ENCODE measurements around the gene TBC1D23. TPM values are rescaled to one million over a fixed set of nuclear protein-coding genes. Genes with fewer than 3 reads are reported as not detected.
"Not testable (repeated sequence)": the region's sequence is repeated elsewhere in the genome, so short reads cannot be mapped to it uniquely, and the experiment has no call there.

TBC1D23 gene
- polyA plus RNA-seq, 4 donors: 17.9 to 40.9 (median 36.0) TPM

- DNase-seq (no peak), FAIRE-seq (no peak)
- Histone ChIP-seq H3K9me3 (ENCODE audit: control insufficient read depth in 2 of 2, insufficient read depth in 1 of 2, low read depth in 1 of 2, low read length in 1 of 2) (no peaks in the 10 kb centered on the region), H3K4me3 (ENCODE audit: low read depth in 1 of 3, low read length in 3 of 3) (no peak overlapping the region), H3K27me3 (ENCODE audit: control insufficient read depth in 3 of 3, insufficient read depth in 3 of 3, low read length in 3 of 3) (no peaks in the 10 kb centered on the region), H3K27ac (ENCODE audit: low read depth in 1 of 3, low read length in 2 of 3) (no peak overlapping the region), H3K4me1 (ENCODE audit: control insufficient read depth in 3 of 3, insufficient read depth in 2 of 3, low read depth in 1 of 3, low read length in 2 of 3) (peaks cover 0 to 3% (median 0%) of the 10 kb centered on the region in 3 donors), H3K36me3 (ENCODE audit: control insufficient read depth in 3 of 3, insufficient read depth in 2 of 3, low read depth in 1 of 3, low read length in 3 of 3) (no peaks in the 10 kb centered on the region)
- WGBS, 3 donors: 61 to 72% (median 65%) methylated on average over 2 of the region's 2 CpGs
Observed at GRCh38 chr3:100269410-100270214, 8.8 kb downstream of the TBC1D23 start.

GRCh38 chr3:100270215-100270583 lies 9.4 kb downstream of the TBC1D23 start:
- Histone ChIP-seq H3K27me3 (ENCODE audit: control insufficient read depth in 3 of 3, insufficient read depth in 3 of 3, low read length in 3 of 3) (no peaks in the 10 kb centered on the region), H3K27ac (ENCODE audit: low read depth in 1 of 3, low read length in 2 of 3) (no peak overlapping the region), H3K4me3 (ENCODE audit: low read depth in 1 of 3, low read length in 3 of 3) (no peak overlapping the region), H3K36me3 (ENCODE audit: control insufficient read depth in 3 of 3, insufficient read depth in 2 of 3, low read depth in 1 of 3, low read length in 3 of 3) (no peaks in the 10 kb centered on the region), H3K9me3 (ENCODE audit: control insufficient read depth in 2 of 2, insufficient read depth in 1 of 2, low read depth in 1 of 2, low read length in 1 of 2) (no peaks in the 10 kb centered on the region), H3K4me1 (ENCODE audit: control insufficient read depth in 3 of 3, insufficient read depth in 2 of 3, low read depth in 1 of 3, low read length in 2 of 3) (peaks cover 0 to 3% (median 0%) of the 10 kb centered on the region in 3 donors)
- FAIRE-seq (no peak), DNase-seq (no peak)
- 80 to 92% (median 86%) methylated on average over 2 of the region's 2 CpGs for WGBS, 3 donors

- no peaks in the 10 kb centered on the region for H3K36me3 ChIP-seq (ENCODE audit: control insufficient read depth in 3 of 3, insufficient read depth in 2 of 3, low read depth in 1 of 3, low read length in 3 of 3)
- no peaks in the 10 kb centered on the region for H3K27me3 ChIP-seq (ENCODE audit: control insufficient read depth in 3 of 3, insufficient read depth in 3 of 3, low read length in 3 of 3)
- peaks cover 0 to 3% (median 2%) of the 10 kb centered on the region in 3 donors for H3K4me1 ChIP-seq (ENCODE audit: control insufficient read depth in 3 of 3, insufficient read depth in 2 of 3, low read depth in 1 of 3, low read length in 2 of 3)
- WGBS, 3 donors: 93 to 100% (median 95%) methylated on average over 1 of the region's 1 CpG
- no peak overlapping the region for H3K27ac ChIP-seq (ENCODE audit: low read depth in 1 of 3, low read length in 2 of 3)
- no peak overlapping the region for H3K4me3 ChIP-seq (ENCODE audit: low read depth in 1 of 3, low read length in 3 of 3)
- H3K9me3 ChIP-seq (ENCODE audit: control insufficient read depth in 2 of 2, insufficient read depth in 1 of 2, low read depth in 1 of 2, low read length in 1 of 2): no peaks in the 10 kb centered on the region
- FAIRE-seq (no peak), DNase-seq (no peak)
Observed at GRCh38 chr3:100271522-100271921, 10.7 kb downstream of the TBC1D23 start.

DNA sequence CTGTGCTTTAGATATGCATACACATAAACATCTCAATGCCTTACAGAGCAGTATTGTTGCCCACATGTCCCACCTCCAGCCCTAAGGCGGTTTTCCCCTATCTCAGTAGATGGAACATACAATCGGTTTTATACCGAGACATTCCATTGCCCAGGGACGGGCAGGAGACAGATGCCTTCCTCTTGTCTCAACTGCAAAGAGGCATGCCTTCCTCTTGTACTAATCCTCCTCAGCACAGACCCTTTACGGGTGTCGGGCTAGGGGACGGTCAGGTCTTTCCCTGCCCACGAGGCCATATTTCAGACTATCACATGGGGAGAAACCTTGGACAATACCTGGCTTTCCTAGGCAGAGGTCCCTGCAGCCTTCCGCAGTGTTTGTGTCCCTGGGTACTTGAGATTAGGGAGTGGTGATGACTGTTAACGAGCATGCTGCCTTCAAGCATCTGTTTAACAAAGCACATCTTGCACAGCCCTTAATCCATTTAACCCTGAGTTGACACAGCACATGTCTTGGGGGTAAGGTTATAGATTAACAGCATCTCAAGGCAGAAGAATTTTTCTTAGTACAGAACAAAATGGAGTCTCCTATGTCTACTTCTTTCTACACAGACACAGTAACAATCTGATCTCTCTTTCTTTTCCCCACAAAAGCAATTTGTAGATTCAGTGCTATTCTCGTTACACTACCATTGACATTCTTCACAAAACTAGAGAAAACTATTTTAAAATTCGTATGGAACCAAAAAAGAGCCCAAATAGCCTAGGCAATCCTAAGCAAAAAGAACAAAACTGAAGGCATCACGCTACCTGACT lies 12.2 kb downstream of the TBC1D23 start:
- not testable (repeated sequence) for H3K4me1 ChIP-seq (ENCODE audit: control insufficient read depth in 3 of 3, insufficient read depth in 2 of 3, low read depth in 1 of 3, low read length in 2 of 3); H3K27me3 ChIP-seq (ENCODE audit: control insufficient read depth in 3 of 3, insufficient read depth in 3 of 3, low read length in 3 of 3); H3K27ac ChIP-seq (ENCODE audit: low read depth in 1 of 3, low read length in 2 of 3); DNase-seq; H3K9me3 ChIP-seq (ENCODE audit: control insufficient read depth in 2 of 2, insufficient read depth in 1 of 2, low read depth in 1 of 2, low read length in 1 of 2); H3K4me3 ChIP-seq (ENCODE audit: low read depth in 1 of 3, low read length in 3 of 3); H3K36me3 ChIP-seq (ENCODE audit: control insufficient read depth in 3 of 3, insufficient read depth in 2 of 3, low read depth in 1 of 3, low read length in 3 of 3); FAIRE-seq
- WGBS, 3 donors: 81 to 91% (median 89%) methylated on average over 13 of the region's 13 CpGs

DNA sequence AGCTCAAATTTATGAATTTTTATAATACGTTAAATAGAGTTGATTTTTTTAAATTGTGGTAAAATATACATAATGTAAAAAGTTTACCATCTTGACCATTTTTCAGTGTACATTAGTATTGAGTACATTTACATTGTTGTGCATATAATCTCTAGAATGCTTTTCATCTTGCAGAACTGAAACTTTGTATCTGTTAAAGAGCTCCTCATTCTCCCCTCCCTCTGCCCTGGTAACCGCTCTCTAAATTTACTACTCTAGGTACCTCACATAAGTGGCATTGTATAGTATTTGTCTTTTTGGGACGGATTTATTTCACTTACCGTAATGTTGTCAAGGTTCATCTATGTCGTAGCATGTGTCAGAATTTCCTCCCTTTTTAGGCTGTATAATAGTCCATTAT lies 13.6 kb downstream of the TBC1D23 start:
- H3K36me3 ChIP-seq (ENCODE audit: control insufficient read depth in 3 of 3, insufficient read depth in 2 of 3, low read depth in 1 of 3, low read length in 3 of 3): no peaks in the 10 kb centered on the region
- 95 to 96% (median 96%) methylated on average over 5 of the region's 5 CpGs for WGBS, 3 donors
- H3K27ac ChIP-seq (ENCODE audit: low read depth in 1 of 3, low read length in 2 of 3): no peak overlapping the region
- H3K27me3 ChIP-seq (ENCODE audit: control insufficient read depth in 3 of 3, insufficient read depth in 3 of 3, low read length in 3 of 3): no peaks in the 10 kb centered on the region
- H3K9me3 ChIP-seq (ENCODE audit: control insufficient read depth in 2 of 2, insufficient read depth in 1 of 2, low read depth in 1 of 2, low read length in 1 of 2): no peaks in the 10 kb centered on the region
- DNase-seq (no peak), FAIRE-seq (no peak)
- peaks cover 0 to 3% (median 3%) of the 10 kb centered on the region in 3 donors for H3K4me1 ChIP-seq (ENCODE audit: control insufficient read depth in 3 of 3, insufficient read depth in 2 of 3, low read depth in 1 of 3, low read length in 2 of 3)
- H3K4me3 ChIP-seq (ENCODE audit: low read depth in 1 of 3, low read length in 3 of 3): no peak overlapping the region

DNA sequence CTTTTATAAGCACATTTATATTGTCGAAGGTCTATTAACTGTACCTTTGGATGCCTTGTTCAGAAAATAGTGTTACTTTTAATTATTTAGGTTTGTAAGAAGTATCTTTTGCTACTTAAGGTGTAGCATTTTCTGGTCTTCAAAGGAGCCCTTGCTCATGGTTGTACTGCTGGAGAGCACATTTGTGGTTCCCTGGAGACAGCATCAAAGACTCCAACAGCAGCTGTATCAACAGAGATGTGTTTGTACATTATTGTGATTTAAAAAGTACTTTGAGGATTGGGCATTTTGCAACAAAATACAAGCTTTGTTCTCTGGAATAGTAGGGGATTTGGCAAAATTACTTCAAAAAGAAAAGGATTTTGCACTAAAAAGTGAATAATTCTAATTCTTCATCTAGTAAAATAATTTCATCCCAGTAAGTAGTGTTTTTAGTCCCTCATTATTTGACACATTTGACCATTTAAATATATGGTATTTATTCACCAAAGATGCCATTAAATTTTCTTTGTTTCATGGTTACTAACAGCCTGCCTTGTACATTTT lies 16.5 kb downstream of the TBC1D23 start:
- Histone ChIP-seq H3K9me3 (ENCODE audit: control insufficient read depth in 2 of 2, insufficient read depth in 1 of 2, low read depth in 1 of 2, low read length in 1 of 2) (no peaks in the 10 kb centered on the region), H3K36me3 (ENCODE audit: control insufficient read depth in 3 of 3, insufficient read depth in 2 of 3, low read depth in 1 of 3, low read length in 3 of 3) (peaks cover 0 to 11% (median 1%) of the 10 kb centered on the region in 3 donors), H3K4me1 (ENCODE audit: control insufficient read depth in 3 of 3, insufficient read depth in 2 of 3, low read depth in 1 of 3, low read length in 2 of 3) (peaks cover 0 to 3% (median 3%) of the 10 kb centered on the region in 3 donors), H3K27me3 (ENCODE audit: control insufficient read depth in 3 of 3, insufficient read depth in 3 of 3, low read length in 3 of 3) (no peaks in the 10 kb centered on the region), H3K27ac (ENCODE audit: low read depth in 1 of 3, low read length in 2 of 3) (no peak overlapping the region), H3K4me3 (ENCODE audit: low read depth in 1 of 3, low read length in 3 of 3) (no peak overlapping the region)
- DNase-seq: no peak
- WGBS, 3 donors: 11 to 72% (median 45%) methylated on average over 1 of the region's 1 CpG
- no peak for FAIRE-seq

GRCh38 chr3:100278910-100279309 lies 18.1 kb downstream of the TBC1D23 start:
- 77 to 91% (median 84%) methylated on average over 2 of the region's 2 CpGs for WGBS, 3 donors
- Histone ChIP-seq H3K9me3 (ENCODE audit: control insufficient read depth in 2 of 2, insufficient read depth in 1 of 2, low read depth in 1 of 2, low read length in 1 of 2) (no peaks in the 10 kb centered on the region), H3K4me1 (ENCODE audit: control insufficient read depth in 3 of 3, insufficient read depth in 2 of 3, low read depth in 1 of 3, low read length in 2 of 3) (peaks cover 0 to 3% (median 0%) of the 10 kb centered on the region in 3 donors), H3K27me3 (ENCODE audit: control insufficient read depth in 3 of 3, insufficient read depth in 3 of 3, low read length in 3 of 3) (no peaks in the 10 kb centered on the region), H3K36me3 (ENCODE audit: control insufficient read depth in 3 of 3, insufficient read depth in 2 of 3, low read depth in 1 of 3, low read length in 3 of 3) (peaks cover 0 to 15% (median 4%) of the 10 kb centered on the region in 3 donors), H3K27ac (ENCODE audit: low read depth in 1 of 3, low read length in 2 of 3) (no peak overlapping the region), H3K4me3 (ENCODE audit: low read depth in 1 of 3, low read length in 3 of 3) (no peak overlapping the region)
- DNase-seq (no peak), FAIRE-seq (no peak)

- Histone ChIP-seq H3K4me1 (ENCODE audit: control insufficient read depth in 3 of 3, insufficient read depth in 2 of 3, low read depth in 1 of 3, low read length in 2 of 3) (no peaks in the 10 kb centered on the region), H3K27me3 (ENCODE audit: control insufficient read depth in 3 of 3, insufficient read depth in 3 of 3, low read length in 3 of 3) (no peaks in the 10 kb centered on the region), H3K4me3 (ENCODE audit: low read depth in 1 of 3, low read length in 3 of 3) (no peak overlapping the region), H3K36me3 (ENCODE audit: control insufficient read depth in 3 of 3, insufficient read depth in 2 of 3, low read depth in 1 of 3, low read length in 3 of 3) (peaks cover 2 to 34% (median 7%) of the 10 kb centered on the region in 3 donors), H3K27ac (ENCODE audit: low read depth in 1 of 3, low read length in 2 of 3) (no peak overlapping the region), H3K9me3 (ENCODE audit: control insufficient read depth in 2 of 2, insufficient read depth in 1 of 2, low read depth in 1 of 2, low read length in 1 of 2) (no peaks in the 10 kb centered on the region)
- FAIRE-seq: no peak
- DNase-seq: no peak
Observed at GRCh38 chr3:100288288-100288894, 27.6 kb downstream of the TBC1D23 start.
